Measurements from ENCODE around the gene ADH1C. TPM values are rescaled to one million over a fixed set of nuclear protein-coding genes. Genes with fewer than 3 reads are reported as not detected.

Gene ADH1C
- total RNA-seq, 1 experiment from 2014 or later: not detected

GRCh38 chr4:99339172-99339571 is 13.4 kb downstream of the ADH1C start:
- no peak for ATAC-seq
- POLR2A ChIA-PET: no interaction called here
- CTCF ChIA-PET: no interaction called here
- intact Hi-C loops (cut with micrococcal nuclease; ENCODE audit: unreplicated experiment) (no loop called here), in situ Hi-C loops (cut with HindIII; ENCODE audit: low pct_unique_long_range_greater_than_20kb, low sequenced_read_pairs) (no loop called here)
- BruUV-seq (replicated peaks): no TSS peak
- Histone ChIP-seq H3K4me3 (ENCODE audit: low read depth in 2 of 2, low read length in 2 of 2) (no peak overlapping the region), H3K36me3 (ENCODE audit: control insufficient read depth, insufficient read depth, low read length) (no peaks in the 10 kb centered on the region), H3K9me3 (ENCODE audit: control insufficient read depth, insufficient read depth, low read depth, low read length) (no peaks in the 10 kb centered on the region), H3K4me1 (ENCODE audit: control insufficient read depth, insufficient read depth, low read length) (no peaks in the 10 kb centered on the region), H3K27me3 (ENCODE audit: control insufficient read depth, insufficient read depth, low read length) (no peaks in the 10 kb centered on the region), H3K27ac (ENCODE audit: low read length) (no peak overlapping the region)
- TF ChIP-seq POLR2AphosphoS5 (IDR thresholded peaks at IDR 0.05; ENCODE audit: low read depth, low read length): no peak
- no peak for TF ChIP-seq SIN3A (IDR thresholded peaks at IDR 0.05; ENCODE audit: borderline replicate concordance, insufficient read depth, low read depth, low read length)
- no peak for TF ChIP-seq TCF7L2 (IDR thresholded peaks at IDR 0.05; ENCODE audit: low read depth, low read length)
- no peak for TF ChIP-seq REST (IDR thresholded peaks at IDR 0.05; ENCODE audit: insufficient read depth in 1 of 2, low read depth in 2 of 2, low read length in 1 of 2)
- TF ChIP-seq, protein P1, sequence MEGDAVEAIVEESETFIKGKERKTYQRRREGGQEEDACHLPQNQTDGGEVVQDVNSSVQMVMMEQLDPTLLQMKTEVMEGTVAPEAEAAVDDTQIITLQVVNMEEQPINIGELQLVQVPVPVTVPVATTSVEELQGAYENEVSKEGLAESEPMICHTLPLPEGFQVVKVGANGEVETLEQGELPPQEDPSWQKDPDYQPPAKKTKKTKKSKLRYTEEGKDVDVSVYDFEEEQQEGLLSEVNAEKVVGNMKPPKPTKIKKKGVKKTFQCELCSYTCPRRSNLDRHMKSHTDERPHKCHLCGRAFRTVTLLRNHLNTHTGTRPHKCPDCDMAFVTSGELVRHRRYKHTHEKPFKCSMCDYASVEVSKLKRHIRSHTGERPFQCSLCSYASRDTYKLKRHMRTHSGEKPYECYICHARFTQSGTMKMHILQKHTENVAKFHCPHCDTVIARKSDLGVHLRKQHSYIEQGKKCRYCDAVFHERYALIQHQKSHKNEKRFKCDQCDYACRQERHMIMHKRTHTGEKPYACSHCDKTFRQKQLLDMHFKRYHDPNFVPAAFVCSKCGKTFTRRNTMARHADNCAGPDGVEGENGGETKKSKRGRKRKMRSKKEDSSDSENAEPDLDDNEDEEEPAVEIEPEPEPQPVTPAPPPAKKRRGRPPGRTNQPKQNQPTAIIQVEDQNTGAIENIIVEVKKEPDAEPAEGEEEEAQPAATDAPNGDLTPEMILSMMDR (IDR thresholded peaks at IDR 0.05): no peak
- DNase-seq (ENCODE audit: low read depth, low spot score): no peak

- H3K4me1 ChIP-seq (ENCODE audit: control insufficient read depth, insufficient read depth, low read length): no peaks in the 10 kb centered on the region
- H3K27ac ChIP-seq (ENCODE audit: low read length): no peak overlapping the region
- H3K36me3 ChIP-seq (ENCODE audit: control insufficient read depth, insufficient read depth, low read length): no peaks in the 10 kb centered on the region
- TF ChIP-seq SIN3A (IDR thresholded peaks at IDR 0.05; ENCODE audit: borderline replicate concordance, insufficient read depth, low read depth, low read length) (no peak), REST (IDR thresholded peaks at IDR 0.05; ENCODE audit: insufficient read depth in 1 of 2, low read depth in 2 of 2, low read length in 1 of 2) (no peak), TCF7L2 (IDR thresholded peaks at IDR 0.05; ENCODE audit: low read depth, low read length) (no peak), POLR2AphosphoS5 (IDR thresholded peaks at IDR 0.05; ENCODE audit: low read depth, low read length) (no peak)
- TF ChIP-seq, protein P1 (IDR thresholded peaks at IDR 0.05): no peak
- in situ Hi-C loops (cut with HindIII; ENCODE audit: low pct_unique_long_range_greater_than_20kb, low sequenced_read_pairs) (no loop called here), intact Hi-C loops (cut with micrococcal nuclease; ENCODE audit: unreplicated experiment) (no loop called here)
- ATAC-seq: no peak
- H3K9me3 ChIP-seq (ENCODE audit: control insufficient read depth, insufficient read depth, low read depth, low read length): no peaks in the 10 kb centered on the region
- ChIA-PET POLR2A (no interaction called here), CTCF (no interaction called here)
- DNase-seq (ENCODE audit: low read depth, low spot score): no peak
- H3K4me3 ChIP-seq (ENCODE audit: low read depth in 2 of 2, low read length in 2 of 2): no peak overlapping the region
- no peaks in the 10 kb centered on the region for H3K27me3 ChIP-seq (ENCODE audit: control insufficient read depth, insufficient read depth, low read length)
- no TSS peak for BruUV-seq (replicated peaks)
These were observed 16.0 kb downstream of the ADH1C start for GRCh38 chr4:99336553-99336952.
